Fibroblast of pulmonary artery (primary cell): ENCODE results near the gene DCAF6.

ENCODE experiments used
- DNase-seq: peaks from one replicate; pipeline ENCODE4 v3.0.0-alpha.2; 2010; ENCODE audit warnings: low read depth
- H3K4me3 ChIP-seq: replicated peaks from 2 replicates; pipeline ENCODE4 v1.5.1; 2011; ENCODE audit warnings: low read depth, mild to moderate bottlenecking, control low read depth, low read length, moderate library complexity
- TF ChIP-seq, protein P1 (sequence below): IDR thresholded peaks from 2 replicates; pipeline ENCODE4 v1.5.1; 2011; ENCODE audit warnings: mild to moderate bottlenecking, control low read depth, low read length, inconsistent platforms; ENCODE audit errors: missing control alignments

Gene DCAF6

GRCh38 chr1:167938080-167938636, 1.7 kb downstream of the DCAF6 start:
- no peak for DNase-seq
- H3K4me3 ChIP-seq: peak overlapping the region; percentile 96
- TF ChIP-seq, protein P1, sequence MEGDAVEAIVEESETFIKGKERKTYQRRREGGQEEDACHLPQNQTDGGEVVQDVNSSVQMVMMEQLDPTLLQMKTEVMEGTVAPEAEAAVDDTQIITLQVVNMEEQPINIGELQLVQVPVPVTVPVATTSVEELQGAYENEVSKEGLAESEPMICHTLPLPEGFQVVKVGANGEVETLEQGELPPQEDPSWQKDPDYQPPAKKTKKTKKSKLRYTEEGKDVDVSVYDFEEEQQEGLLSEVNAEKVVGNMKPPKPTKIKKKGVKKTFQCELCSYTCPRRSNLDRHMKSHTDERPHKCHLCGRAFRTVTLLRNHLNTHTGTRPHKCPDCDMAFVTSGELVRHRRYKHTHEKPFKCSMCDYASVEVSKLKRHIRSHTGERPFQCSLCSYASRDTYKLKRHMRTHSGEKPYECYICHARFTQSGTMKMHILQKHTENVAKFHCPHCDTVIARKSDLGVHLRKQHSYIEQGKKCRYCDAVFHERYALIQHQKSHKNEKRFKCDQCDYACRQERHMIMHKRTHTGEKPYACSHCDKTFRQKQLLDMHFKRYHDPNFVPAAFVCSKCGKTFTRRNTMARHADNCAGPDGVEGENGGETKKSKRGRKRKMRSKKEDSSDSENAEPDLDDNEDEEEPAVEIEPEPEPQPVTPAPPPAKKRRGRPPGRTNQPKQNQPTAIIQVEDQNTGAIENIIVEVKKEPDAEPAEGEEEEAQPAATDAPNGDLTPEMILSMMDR: no peak

DNA sequence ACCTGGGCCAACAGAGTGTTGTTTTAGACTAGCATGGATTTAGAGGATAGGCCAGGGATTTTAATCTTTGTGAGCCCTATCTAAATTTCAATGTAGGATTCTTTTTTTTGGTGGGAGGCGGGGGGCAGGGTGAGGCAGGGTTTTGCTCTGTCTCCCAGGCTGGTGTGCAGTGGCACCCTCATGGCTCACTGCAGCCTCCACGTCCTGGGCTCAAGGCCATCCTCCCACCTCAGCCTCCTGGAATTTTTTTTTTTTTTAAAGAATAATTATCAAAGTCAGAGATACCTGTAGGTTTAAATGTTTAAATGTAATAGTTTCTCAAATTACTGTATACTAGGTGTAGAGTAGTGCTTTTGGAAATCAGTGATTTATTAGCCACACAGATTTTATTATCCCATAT, 3.8 kb downstream of the DCAF6 start:
- no peak overlapping the region for H3K4me3 ChIP-seq
- TF ChIP-seq, protein P1: no peak
- DNase-seq: no peak

DNA sequence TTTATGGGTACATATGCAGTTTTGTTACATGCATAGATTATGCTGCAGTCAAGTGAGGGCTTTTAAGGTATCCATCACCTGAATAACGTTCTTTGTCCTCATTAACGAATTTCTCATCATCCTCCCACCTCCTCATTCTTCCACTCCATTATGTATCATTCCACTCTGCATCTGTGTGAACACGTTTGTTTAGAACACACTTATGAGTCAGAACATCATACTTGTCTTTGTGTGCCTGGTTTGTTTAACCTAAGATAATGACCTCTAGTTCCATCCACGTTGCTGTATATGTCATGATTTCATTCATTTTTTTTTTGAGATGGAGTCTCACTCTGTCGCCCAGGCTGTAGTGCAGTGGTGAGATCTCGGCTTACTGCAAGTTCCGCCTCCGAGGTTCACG, 7.1 kb downstream of the DCAF6 start:
- no peak overlapping the region for H3K4me3 ChIP-seq
- TF ChIP-seq, protein P1: no peak
- DNase-seq: no peak

DNA sequence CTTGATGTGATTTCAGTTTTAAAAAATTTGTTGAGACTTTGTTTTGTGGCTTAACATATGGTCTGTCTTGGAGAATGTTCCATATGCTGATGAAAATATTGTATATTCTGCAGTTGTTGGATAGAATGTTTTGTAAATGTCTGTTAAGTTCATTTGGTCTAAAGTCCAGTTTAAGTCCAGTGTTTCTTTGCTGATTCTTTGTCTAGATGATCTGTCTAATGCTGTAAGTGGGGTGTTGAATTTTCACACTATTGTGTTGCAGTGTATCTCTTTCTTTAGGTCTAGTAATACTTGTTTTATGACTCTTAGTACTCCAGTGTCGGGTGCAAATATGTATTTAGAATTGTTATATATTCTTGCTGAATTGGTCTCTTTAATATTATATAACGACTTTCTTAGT, 11.2 kb downstream of the DCAF6 start:
- H3K4me3 ChIP-seq: no peak overlapping the region
- no peak for DNase-seq
- TF ChIP-seq, protein P1: no peak

GRCh38 chr1:167949785-167950184, 13.3 kb downstream of the DCAF6 start:
- no peak for DNase-seq
- TF ChIP-seq, protein P1: no peak

GRCh38 chr1:167950569-167950968, 14.1 kb downstream of the DCAF6 start:
- TF ChIP-seq, protein P1: no peak
- H3K4me3 ChIP-seq: no peak overlapping the region
- no peak for DNase-seq

More at GRCh38 chr1:167949785-167950184, 13.3 kb downstream of the DCAF6 start:
- H3K4me3 ChIP-seq: no peak overlapping the region

DNA sequence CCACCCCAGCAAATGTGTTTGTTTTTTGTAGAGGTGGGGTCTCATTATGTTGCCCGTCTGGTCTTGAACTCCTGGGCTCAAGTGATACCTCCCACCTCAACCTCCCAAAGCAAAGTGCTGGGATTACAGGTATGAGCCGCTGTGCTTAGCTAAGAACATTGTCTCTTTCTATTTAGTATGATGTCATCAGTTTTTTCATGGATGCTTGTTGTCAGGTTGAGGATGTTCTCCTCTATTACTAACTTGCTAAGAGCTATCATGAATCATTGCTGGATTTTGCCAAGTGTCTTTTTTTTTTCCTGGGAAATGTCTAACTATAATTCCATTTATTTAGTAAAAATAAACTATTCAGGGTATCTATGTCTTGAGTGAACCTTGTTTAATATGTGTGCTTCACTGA, 19.4 kb downstream of the DCAF6 start:
- TF ChIP-seq, protein P1: no peak
- no peak overlapping the region for H3K4me3 ChIP-seq
- no peak for DNase-seq
